ENCODE results near the gene TSPO. TPM values are rescaled to one million over a fixed set of nuclear protein-coding genes. Genes with fewer than 3 reads are reported as not detected.

The TSPO gene
- total RNA-seq, 1 donor from 2014 or later: 128 TPM

- H3K9me3 ChIP-seq (replicated peaks): no peaks in the 10 kb centered on the region
- no peak for TF ChIP-seq CTCF (IDR thresholded peaks at IDR 0.05; ENCODE audit: borderline replicate concordance)
- H3K27ac ChIP-seq (replicated peaks): no peak overlapping the region
- peaks cover 19% of the 10 kb centered on the region for H3K27me3 ChIP-seq (ENCODE audit: low read depth)
- H3K4me1 ChIP-seq: peaks cover 4% of the 10 kb centered on the region
- DNase-seq: no peak
- H3K4me3 ChIP-seq: no peak overlapping the region
- H3K36me3 ChIP-seq: no peaks in the 10 kb centered on the region
- intact Hi-C loops (cut with micrococcal nuclease): no loop called here
Observed at GRCh38 chr22:43199541-43199940, 48.2 kb downstream of the TSPO start.

GRCh38 chr22:43200031-43200430 is 48.7 kb downstream of the TSPO start:
- Histone ChIP-seq H3K36me3 (no peaks in the 10 kb centered on the region), H3K4me1 (peaks cover 4% of the 10 kb centered on the region), H3K27ac (replicated peaks) (no peak overlapping the region), H3K4me3 (no peak overlapping the region), H3K27me3 (ENCODE audit: low read depth) (peaks cover 19% of the 10 kb centered on the region), H3K9me3 (replicated peaks) (no peaks in the 10 kb centered on the region)
- TF ChIP-seq CTCF (IDR thresholded peaks at IDR 0.05; ENCODE audit: borderline replicate concordance): no peak
- intact Hi-C loops (cut with micrococcal nuclease): no loop called here
- no peak for DNase-seq

- no peaks in the 10 kb centered on the region for H3K9me3 ChIP-seq (replicated peaks)
- no peak for DNase-seq
- no peak overlapping the region for H3K27ac ChIP-seq (replicated peaks)
- no peaks in the 10 kb centered on the region for H3K36me3 ChIP-seq
- no peak overlapping the region for H3K4me3 ChIP-seq
- H3K4me1 ChIP-seq: peaks cover 4% of the 10 kb centered on the region
- H3K27me3 ChIP-seq (ENCODE audit: low read depth): peaks cover 19% of the 10 kb centered on the region
- intact Hi-C loops (cut with micrococcal nuclease): no loop called here
- no peak for TF ChIP-seq CTCF (IDR thresholded peaks at IDR 0.05; ENCODE audit: borderline replicate concordance)
Observed at GRCh38 chr22:43200555-43200954, 49.2 kb downstream of the TSPO start.

- intact Hi-C loops (cut with micrococcal nuclease): no loop called here
Observed at GRCh38 chr22:43201486-43202219, 50.3 kb downstream of the TSPO start.

GRCh38 chr22:43202326-43202725 is 51.0 kb downstream of the TSPO start:
- DNase-seq: no peak
- H3K4me3 ChIP-seq: no peak overlapping the region
- H3K27ac ChIP-seq (replicated peaks): no peak overlapping the region
- peaks cover 9% of the 10 kb centered on the region for H3K4me1 ChIP-seq
- peaks cover 19% of the 10 kb centered on the region for H3K27me3 ChIP-seq (ENCODE audit: low read depth)
- intact Hi-C loops (cut with micrococcal nuclease): no loop called here
- H3K9me3 ChIP-seq (replicated peaks): no peaks in the 10 kb centered on the region
- no peak for TF ChIP-seq CTCF (IDR thresholded peaks at IDR 0.05; ENCODE audit: borderline replicate concordance)
- H3K36me3 ChIP-seq: no peaks in the 10 kb centered on the region

More at GRCh38 chr22:43201486-43202219, 50.3 kb downstream of the TSPO start:
- no peaks in the 10 kb centered on the region for H3K36me3 ChIP-seq
- peaks cover 19% of the 10 kb centered on the region for H3K27me3 ChIP-seq (ENCODE audit: low read depth)
- no peak overlapping the region for H3K27ac ChIP-seq (replicated peaks)
- H3K4me3 ChIP-seq: no peak overlapping the region
- H3K9me3 ChIP-seq (replicated peaks): no peaks in the 10 kb centered on the region
- DNase-seq: no peak
- no peak for TF ChIP-seq CTCF (IDR thresholded peaks at IDR 0.05; ENCODE audit: borderline replicate concordance)
- H3K4me1 ChIP-seq: peaks cover 6% of the 10 kb centered on the region
